ENCODE data around the gene CFAP20DC. TPM values are rescaled to one million over a fixed set of nuclear protein-coding genes. Genes with fewer than 3 reads are reported as not detected.
A peak's percentile ranks its signal among the peaks of the same experiment; 100 is the strongest.
"Not testable (repeated sequence)": the region's sequence is repeated elsewhere in the genome, so short reads cannot be mapped to it uniquely, and the experiment has no call there.

CFAP20DC gene
- polyA plus RNA-seq, 1 experiment, result 0.81 TPM

GRCh38 chr3:58833491-58833890, 216.3 kb downstream of the CFAP20DC start:
- ChIA-PET POLR2A (no interaction called here), CTCF (no interaction called here)
- H3K36me3 ChIP-seq (ENCODE audit: control insufficient read depth, insufficient read depth, low read length), result no peaks in the 10 kb centered on the region
- TF ChIP-seq CTCF (IDR thresholded peaks at IDR 0.05; ENCODE audit: insufficient read depth, low read depth, low read length), result no peak
- no peak overlapping the region for H3K4me3 ChIP-seq (ENCODE audit: low read depth, low read length)
- no peak for DNase-seq (ENCODE audit: low read depth)
- no peaks in the 10 kb centered on the region for H3K27me3 ChIP-seq (ENCODE audit: control insufficient read depth, insufficient read depth, low read length)

- POLR2A ChIA-PET, result no interaction called here
- Histone ChIP-seq H3K36me3 (ENCODE audit: control insufficient read depth, insufficient read depth, low read length) (no peaks in the 10 kb centered on the region), H3K4me3 (ENCODE audit: low read depth, low read length) (no peak overlapping the region), H3K27me3 (ENCODE audit: control insufficient read depth, insufficient read depth, low read length) (no peaks in the 10 kb centered on the region)
- CTCF ChIA-PET, result interaction anchor here (0.6 kb wide), 1 partner anchor 447 kb away, joined by 3 read pairs; no protein-coding TSS in a partner anchor
- TF ChIP-seq CTCF (IDR thresholded peaks at IDR 0.05; ENCODE audit: insufficient read depth, low read depth, low read length), result no peak
- DNase-seq (ENCODE audit: low read depth), result no peak
Measured at GRCh38 chr3:58829321-58830000, 220.4 kb downstream of the CFAP20DC start.

- DNase-seq (ENCODE audit: low read depth), result no peak
- CTCF ChIA-PET, result interaction anchor here (0.6 to 2.8 kb wide), 26 partner anchors 8 to 1033 kb away, joined by 3 to 40 read pairs (median 3); no protein-coding TSS in a partner anchor
- H3K36me3 ChIP-seq (ENCODE audit: control insufficient read depth, insufficient read depth, low read length), result no peaks in the 10 kb centered on the region
- no peaks in the 10 kb centered on the region for H3K27me3 ChIP-seq (ENCODE audit: control insufficient read depth, insufficient read depth, low read length)
- POLR2A ChIA-PET, result no interaction called here
- H3K4me3 ChIP-seq (ENCODE audit: low read depth, low read length), result no peak overlapping the region
- no peak for TF ChIP-seq CTCF (IDR thresholded peaks at IDR 0.05; ENCODE audit: insufficient read depth, low read depth, low read length)
Measured at GRCh38 chr3:58824777-58825176, 225.0 kb downstream of the CFAP20DC start.

- CTCF ChIA-PET, result interaction anchor here (0.6 to 2.8 kb wide), 29 partner anchors 8 to 1034 kb away, joined by 3 to 40 read pairs (median 3); no protein-coding TSS in a partner anchor
- Histone ChIP-seq H3K4me3 (ENCODE audit: low read depth, low read length) (no peak overlapping the region), H3K36me3 (ENCODE audit: control insufficient read depth, insufficient read depth, low read length) (no peaks in the 10 kb centered on the region), H3K27me3 (ENCODE audit: control insufficient read depth, insufficient read depth, low read length) (no peaks in the 10 kb centered on the region)
- TF ChIP-seq CTCF (IDR thresholded peaks at IDR 0.05; ENCODE audit: insufficient read depth, low read depth, low read length), result peak; percentile 84
- DNase-seq (ENCODE audit: low read depth), result no peak
- POLR2A ChIA-PET, result no interaction called here
Measured at GRCh38 chr3:58824285-58824684, 225.5 kb downstream of the CFAP20DC start.

GRCh38 chr3:58806551-58807244, 243.1 kb downstream of the CFAP20DC start:
- H3K4me3 ChIP-seq (ENCODE audit: low read depth, low read length); H3K36me3 ChIP-seq (ENCODE audit: control insufficient read depth, insufficient read depth, low read length); POLR2A ChIA-PET; DNase-seq (ENCODE audit: low read depth); H3K27me3 ChIP-seq (ENCODE audit: control insufficient read depth, insufficient read depth, low read length): not testable (repeated sequence)
- CTCF ChIA-PET, result interaction anchor here (2.3 kb wide), 1 partner anchor 18 kb away, joined by 18 read pairs; no protein-coding TSS in a partner anchor
